NT2/D1 (cell line): ENCODE measurements around the gene OR4D2.

ENCODE experiments used
- SUZ12 ChIP-seq: IDR thresholded peaks from 2 replicates; pipeline ENCODE4 v1.6.1; 2011; ENCODE audit not compliant: insufficient read length, insufficient read depth; ENCODE audit errors: extremely low read depth
- YY1 ChIP-seq: IDR thresholded peaks from 2 replicates; pipeline ENCODE4 v1.6.1; 2011; ENCODE audit not compliant: insufficient read length, insufficient read depth
- ZNF274 ChIP-seq: IDR thresholded peaks from 2 replicates; pipeline ENCODE4 v1.6.1; 2011; ENCODE audit warnings: mild to moderate bottlenecking, low read depth, low read length

DNA sequence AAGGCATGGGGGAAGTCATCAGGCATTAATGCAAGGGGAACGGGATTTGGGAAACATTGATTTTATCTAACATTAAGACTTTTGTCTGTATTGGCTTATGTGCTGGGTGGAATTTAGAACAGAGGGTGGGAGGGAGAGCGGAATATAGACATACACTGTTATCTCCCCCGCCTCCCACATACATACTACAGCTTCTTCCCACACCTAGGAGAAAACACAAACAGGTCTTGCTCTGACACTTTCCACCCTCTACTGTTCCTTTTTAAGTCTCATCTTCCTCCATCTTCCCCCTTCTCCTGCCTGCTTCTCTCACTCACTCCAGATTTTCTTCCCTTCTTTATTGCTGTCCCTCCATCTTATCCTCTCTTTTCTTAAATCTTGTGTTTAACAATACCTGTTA, 18.2 kb upstream of the OR4D2 start:
- TF ChIP-seq ZNF274 (no peak), YY1 (no peak), SUZ12 (no peak)
